Liver (tissue), 3 donors: Measurements from ENCODE around the gene GBA3.

Experiments
- CTCF ChIP-seq: fragments of 150-350 bp; IDR thresholded peaks from 2 replicates; pipeline ENCODE4 v1.5.1; 2017; ENCODE audit warnings: improper control_type of control experiment, low read depth, low read length; ENCODE audit not compliant: missing input control
- EGR1 ChIP-seq, 2 donors: IDR thresholded peaks; 2 replicates each; pipeline ENCODE4 v1.6.1; 2016 to 2018; ENCODE audit warnings: antibody characterized with exemption in 2 of 2, low read depth in 2 of 2
- FOXA1 ChIP-seq: IDR thresholded peaks from 2 replicates; pipeline ENCODE4 v1.6.1; 2016; ENCODE audit warnings: antibody characterized with exemption
- GABPA ChIP-seq, 2 donors: IDR thresholded peaks in 1 of 2; conservative IDR thresholded peaks in 1 of 2; 2 replicates each; pipeline ENCODE4 v1.6.1; 2016; ENCODE audit warnings: antibody characterized with exemption in 2 of 2, mild to moderate bottlenecking in 1 of 2, moderate library complexity in 1 of 2
- MAX ChIP-seq: IDR thresholded peaks from 2 replicates; pipeline ENCODE4 v1.6.1; 2016; ENCODE audit warnings: antibody characterized with exemption
- NR2F2 ChIP-seq: IDR thresholded peaks from 2 replicates; pipeline ENCODE4 v1.6.1; 2016; ENCODE audit warnings: antibody characterized with exemption
- RAD21 ChIP-seq, 2 donors: IDR thresholded peaks; 2 replicates each; pipeline ENCODE4 v1.6.1; 2016; ENCODE audit warnings: antibody characterized with exemption in 2 of 2, mild to moderate bottlenecking in 2 of 2
- REST ChIP-seq: IDR thresholded peaks from 2 replicates; pipeline ENCODE4 v1.6.1; 2016; ENCODE audit warnings: antibody characterized with exemption, mild to moderate bottlenecking
- SP1 ChIP-seq: IDR thresholded peaks from 2 replicates; pipeline ENCODE4 v1.6.1; 2018; ENCODE audit warnings: antibody characterized with exemption, mild to moderate bottlenecking
- TAF1 ChIP-seq: conservative IDR thresholded peaks from 2 replicates; pipeline ENCODE4 v1.6.1; 2016; ENCODE audit warnings: antibody characterized with exemption, mild to moderate bottlenecking
- YY1 ChIP-seq: IDR thresholded peaks from 2 replicates; pipeline ENCODE4 v1.6.1; 2016; ENCODE audit warnings: antibody characterized with exemption, mild to moderate bottlenecking
- ZBTB33 ChIP-seq: IDR thresholded peaks from 2 replicates; pipeline ENCODE4 v1.6.1; 2016; ENCODE audit warnings: antibody characterized with exemption
- donor health status: healthy.
- donor health status: healthy.

GRCh38 chr4:22850055-22850454 lies 157.3 kb downstream of the GBA3 start:
- TF ChIP-seq CTCF (no peak), MAX (no peak), RAD21 (IDR thresholded peaks at IDR 0.05) (no peak), TAF1 (no peak), GABPA (IDR thresholded peaks at IDR 0.05 in 1 of 2, conservative IDR thresholded peaks at IDR 0.05 in 1 of 2) (no peak), NR2F2 (no peak), REST (no peak), YY1 (no peak), SP1 (no peak), FOXA1 (no peak), EGR1 (IDR thresholded peaks at IDR 0.05; ENCODE audit: low read depth in 2 of 2) (no peak), ZBTB33 (no peak)
